Inflammatory macrophage (primary cell): Measurements from ENCODE around the gene TBXAS1.
A peak's percentile ranks its signal among the peaks of the same experiment; 100 is the strongest.

Experiments
- DNase-seq, 2 donors: peaks; one replicate each; pipeline ENCODE4 v3.0.0-alpha.2; 2020 to 2022

The TBXAS1 gene

DNA sequence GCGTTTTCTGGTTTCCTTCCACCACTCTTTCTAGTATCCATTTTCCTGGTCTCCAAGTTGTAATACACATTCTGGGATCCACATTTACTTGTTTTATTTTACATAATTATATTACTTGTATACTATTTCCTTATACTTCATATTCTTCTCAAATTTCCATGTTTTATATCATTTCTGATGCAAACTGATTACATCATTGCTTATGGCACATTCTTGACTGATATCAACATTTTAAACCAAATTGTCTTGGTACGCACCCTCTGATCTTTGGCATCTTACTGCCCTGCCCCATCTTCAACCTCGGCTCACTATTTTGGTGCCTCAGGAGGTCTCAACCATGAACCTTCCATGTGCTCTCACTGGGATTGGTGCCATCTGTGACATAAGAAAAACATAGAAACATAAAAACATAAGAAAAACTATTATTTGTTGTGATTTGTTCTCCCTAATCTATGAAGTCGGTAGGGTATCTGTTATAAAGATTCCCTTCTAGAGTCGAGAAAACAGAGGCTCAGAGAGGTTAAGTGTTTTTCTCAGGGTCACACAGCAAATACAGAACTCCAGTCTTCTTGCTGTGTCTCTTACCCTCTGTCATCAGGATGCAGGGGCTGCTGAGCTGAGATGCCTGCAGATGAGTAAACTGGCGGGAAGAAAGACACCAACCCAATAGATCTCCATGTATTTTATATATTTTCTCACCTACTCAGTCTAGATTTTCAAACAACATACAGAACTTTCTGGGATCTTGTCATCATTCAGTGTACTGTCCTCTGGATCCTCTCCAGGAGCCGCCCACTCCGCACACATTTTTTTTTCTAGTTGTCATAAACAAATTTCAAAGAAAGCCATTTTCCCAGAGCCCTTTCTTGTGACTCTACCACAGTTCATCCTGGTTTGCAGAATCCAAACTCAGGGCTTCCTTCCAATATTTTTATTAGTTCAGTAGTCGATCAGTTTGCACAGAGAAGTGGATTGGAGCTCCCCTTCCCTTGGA lies 154.2 kb downstream of the TBXAS1 start:
- no peak for DNase-seq

DNA sequence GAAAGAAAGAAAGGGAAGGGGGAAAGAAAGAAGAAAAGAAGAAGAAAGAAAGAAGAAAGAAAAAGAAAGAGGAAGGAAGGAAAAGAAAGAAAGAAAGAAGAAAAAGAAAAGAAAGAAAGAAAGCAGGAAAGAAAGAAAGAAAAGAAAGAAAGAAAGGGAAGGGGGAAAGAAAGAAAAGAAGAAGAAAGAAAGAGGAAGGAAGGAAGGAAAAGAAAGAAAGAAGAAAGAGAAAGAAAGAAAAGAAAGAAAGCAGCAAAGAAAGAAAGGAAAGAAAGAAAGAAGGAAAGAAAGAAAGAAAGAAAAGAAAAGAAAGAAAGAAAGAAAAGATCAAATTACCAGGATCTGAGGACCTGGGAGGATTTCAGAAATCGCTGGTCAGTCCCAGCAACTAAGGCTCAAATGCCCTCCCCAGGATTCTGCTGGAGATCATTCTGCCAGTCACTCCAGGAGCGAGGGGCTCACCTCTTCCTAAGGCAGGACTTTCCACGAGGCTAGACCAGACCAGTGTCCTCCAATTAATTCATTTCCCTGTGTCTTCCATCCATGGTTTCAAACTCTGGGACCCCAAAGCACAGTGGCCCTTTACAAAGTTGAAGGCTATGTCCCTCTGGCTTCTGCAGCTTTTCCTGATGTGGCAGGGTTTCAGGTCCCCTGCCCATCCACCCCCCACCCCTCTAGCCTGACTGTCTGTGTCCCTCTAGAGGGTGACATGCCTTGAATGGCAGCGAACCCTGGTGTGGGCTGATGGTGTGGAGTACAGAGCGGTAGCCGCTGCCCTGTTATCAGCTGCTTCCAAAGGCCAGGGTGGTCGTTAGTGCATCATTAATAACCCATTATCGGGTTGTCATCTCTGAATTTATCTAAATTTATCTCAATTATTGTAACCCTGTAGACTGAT lies 155.8 kb downstream of the TBXAS1 start:
- DNase-seq = no peak

DNA sequence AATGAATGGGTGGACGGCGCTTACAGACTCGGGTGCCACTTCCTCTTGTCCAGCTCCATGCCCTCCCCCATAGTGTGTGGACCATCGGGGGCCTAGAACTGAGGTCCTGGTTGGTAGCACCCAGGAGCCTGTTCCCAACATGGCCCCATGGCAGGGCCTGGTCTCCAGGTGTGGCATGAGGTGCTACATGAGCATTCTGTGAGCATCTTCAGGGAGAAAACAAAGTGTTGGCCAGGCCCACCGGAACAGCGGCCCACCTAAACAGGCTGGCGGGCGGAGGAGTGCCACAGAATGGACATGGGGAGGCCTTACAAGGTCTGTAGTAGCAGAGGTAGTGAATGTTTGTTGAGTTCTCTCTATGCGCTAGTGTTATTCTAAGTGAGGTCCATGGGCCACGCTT lies 156.7 kb downstream of the TBXAS1 start:
- DNase-seq = no peak

DNA sequence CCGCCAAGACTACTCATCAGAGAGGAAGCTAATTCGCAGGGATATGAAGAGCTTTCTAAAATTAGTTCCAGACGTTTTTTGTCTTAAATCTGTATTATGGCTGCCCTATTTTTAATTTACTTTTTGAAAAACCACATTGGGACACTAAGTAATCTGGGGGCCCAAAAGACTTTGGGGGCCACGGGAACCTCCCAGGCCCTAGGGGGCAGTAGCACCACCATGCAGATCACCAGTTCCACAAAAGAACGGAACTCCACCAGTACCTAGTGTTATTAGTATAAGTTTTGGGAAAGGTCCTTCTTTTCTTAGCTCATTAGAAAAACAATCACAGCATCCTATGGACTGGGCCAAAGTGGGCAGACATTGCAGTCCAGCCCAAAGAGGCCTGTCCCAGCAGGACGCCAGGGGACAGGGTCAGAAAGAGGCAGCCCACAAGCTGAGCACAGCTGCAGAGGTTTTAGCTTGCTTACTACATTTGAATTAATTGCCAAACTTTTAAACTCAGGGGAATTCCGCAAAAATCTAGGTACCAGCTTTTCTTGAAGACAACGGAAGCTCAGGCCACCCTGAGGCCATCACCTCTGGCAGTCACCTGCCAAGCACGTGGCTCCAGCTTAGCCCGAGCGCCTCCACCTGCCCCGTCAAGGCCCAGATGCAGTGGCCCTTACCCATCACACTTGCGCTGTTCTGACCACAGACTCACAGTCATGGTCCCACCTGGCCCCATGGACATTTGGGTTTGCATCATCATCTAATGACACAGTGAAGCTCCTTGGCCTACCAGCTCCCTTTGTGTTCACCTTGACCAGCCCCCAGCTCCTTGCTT lies 158.8 kb downstream of the TBXAS1 start:
- DNase-seq = no peak

- DNase-seq = no peak
These were observed 160.5 kb downstream of the TBXAS1 start for GRCh38 chr7:139989366-139990141.

- no peak for DNase-seq
These were observed 161.1 kb downstream of the TBXAS1 start for GRCh38 chr7:139990142-139990535.

DNA sequence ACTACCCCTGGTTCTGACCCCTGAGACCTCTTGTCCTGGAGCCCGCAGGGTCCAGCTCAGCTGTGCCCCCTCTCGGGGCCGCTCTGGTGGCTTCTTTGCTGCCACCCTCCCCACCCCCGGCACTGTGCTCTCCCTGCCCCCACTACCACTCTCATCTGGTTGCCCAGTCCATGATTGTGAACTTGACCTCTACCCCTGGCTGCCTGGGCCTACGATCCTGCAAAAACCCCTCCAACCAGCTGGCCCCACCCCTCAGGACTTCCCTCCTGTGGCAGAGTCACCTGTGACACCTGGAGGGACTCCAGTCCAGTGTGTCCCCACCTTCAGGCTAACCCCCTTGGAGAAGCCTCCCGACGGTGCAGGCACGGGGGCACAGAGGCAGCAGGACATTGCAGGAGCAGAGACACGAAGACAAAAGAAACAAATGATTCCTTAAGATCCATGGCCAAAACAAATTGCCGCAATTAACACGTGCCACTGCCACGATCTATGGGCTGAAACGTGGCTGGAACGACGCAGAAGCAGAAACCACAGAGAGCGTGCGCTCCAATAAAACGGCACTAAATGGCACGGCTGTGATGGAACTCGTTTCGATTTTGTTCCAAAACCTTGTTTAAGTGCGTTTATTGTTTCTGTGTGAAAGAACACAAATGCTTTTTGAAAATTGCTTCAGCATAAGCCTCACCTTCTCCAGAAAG lies 161.7 kb downstream of the TBXAS1 start:
- DNase-seq = no peak

DNA sequence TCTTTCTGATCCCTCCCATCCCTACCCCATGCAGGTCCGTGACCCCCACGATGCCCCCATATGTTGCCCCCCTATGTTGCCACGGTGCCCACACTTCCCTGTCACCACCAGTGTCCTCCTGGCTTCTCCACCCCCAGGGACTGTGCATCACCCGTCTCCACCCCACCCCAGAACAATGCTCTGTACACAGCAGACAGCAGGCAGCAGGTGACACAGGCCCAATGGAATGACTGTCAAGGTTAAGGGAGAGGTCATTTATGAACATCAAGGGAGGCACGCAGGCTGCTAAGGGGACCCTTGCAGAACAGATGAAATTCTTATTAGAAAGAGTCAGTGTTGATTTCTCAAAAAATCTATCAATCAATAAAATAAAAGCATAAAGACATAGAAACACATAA lies 162.2 kb downstream of the TBXAS1 start:
- no peak for DNase-seq

DNA sequence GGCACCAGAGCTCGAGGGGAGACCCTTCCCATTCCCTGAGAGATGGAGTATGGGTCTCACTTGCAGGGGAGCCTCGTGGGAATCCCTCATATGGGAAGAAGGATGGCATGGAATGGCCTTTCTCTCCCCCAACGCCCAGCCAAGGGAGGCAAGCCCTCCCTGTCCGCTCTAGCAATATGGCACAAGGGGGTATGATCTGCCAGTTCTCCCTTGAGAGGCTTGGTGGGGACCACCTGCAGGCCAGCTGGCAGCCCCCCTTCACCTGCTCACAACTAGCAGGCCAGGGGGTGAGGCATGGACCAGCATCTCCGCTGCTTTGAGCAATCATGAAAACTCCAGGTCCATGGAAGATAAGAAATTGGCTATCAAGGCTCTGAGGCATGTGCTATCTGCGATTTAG lies 162.8 kb downstream of the TBXAS1 start:
- no peak for DNase-seq

- DNase-seq = peak; percentile 10 to 25
These were observed 163.4 kb downstream of the TBXAS1 start for GRCh38 chr7:139992353-139993044.

GRCh38 chr7:139993169-139993568 lies 164.1 kb downstream of the TBXAS1 start:
- DNase-seq = peak; percentile 29 to 33

DNA sequence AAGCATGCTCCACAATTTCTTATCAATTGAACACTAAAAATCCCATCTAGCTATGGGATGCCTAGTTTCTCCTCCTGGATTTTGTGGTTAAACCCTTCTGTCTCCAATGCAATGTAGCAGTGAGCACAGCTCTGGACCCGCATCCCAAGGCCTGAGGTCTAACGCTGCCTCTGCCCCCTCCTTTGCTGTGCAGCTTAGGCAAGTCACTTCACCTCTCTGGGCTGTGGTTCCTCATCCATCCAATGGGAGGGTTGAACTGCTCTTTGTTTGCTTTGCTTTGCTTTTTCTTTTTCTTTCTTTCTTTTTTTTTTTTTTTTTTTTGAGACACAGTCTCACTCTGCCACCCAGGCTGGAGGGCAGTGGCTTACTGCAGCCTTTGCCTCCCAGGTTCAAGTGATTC lies 164.5 kb downstream of the TBXAS1 start:
- no peak for DNase-seq

GRCh38 chr7:139994356-139994755 lies 165.3 kb downstream of the TBXAS1 start:
- no peak for DNase-seq

GRCh38 chr7:139995017-139995915 lies 166.2 kb downstream of the TBXAS1 start:
- no peak for DNase-seq

DNA sequence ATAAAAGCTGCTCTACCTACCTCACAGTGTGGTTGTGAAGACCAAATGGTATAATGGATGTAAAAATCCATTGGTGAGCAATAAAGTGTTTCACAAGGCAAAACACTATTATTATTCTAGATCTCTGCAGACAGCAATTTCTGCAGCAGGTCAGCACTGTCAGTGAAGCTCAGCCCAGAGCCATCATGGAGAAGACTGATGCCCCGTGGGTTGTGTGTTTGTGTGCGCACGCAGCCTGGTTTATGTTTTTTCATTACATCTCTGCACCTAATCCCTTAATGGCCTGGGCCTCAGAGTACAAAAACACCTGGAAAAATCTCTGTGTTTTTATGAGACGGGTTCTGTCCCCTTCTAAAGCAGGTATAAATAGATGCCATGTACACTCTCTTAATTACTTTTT lies 169.5 kb downstream of the TBXAS1 start:
- DNase-seq = no peak

GRCh38 chr7:139999516-139999915 lies 170.5 kb downstream of the TBXAS1 start:
- DNase-seq = no peak

DNA sequence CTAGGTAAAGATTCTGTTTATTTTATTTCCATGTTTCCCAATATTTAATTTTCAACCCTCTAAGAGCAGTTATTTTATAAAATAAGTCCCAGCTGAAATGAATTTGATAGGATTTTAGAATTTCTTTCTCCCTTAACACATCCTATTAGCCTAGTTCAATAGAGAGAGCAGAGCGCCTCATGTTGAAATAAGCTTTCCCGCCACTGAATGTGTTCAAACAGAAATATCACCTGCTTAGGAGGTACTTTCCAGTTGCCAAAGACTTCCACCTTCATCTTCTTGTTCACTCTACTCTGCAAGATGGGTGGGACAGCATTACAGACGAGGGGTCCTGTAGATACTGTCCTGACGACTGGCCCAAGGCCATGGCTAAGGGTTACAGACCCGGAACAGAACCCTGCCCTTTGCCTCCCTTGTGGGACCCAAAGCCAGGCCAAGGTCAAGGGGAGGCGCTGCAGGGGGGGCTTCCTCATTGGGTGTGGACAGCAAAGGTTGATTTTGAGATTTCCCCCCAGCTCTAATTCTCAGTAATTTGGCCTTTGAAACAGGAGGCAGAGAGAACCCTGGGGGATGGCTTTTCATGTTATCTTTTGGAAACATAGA lies 171.7 kb downstream of the TBXAS1 start:
- no peak for DNase-seq

DNA sequence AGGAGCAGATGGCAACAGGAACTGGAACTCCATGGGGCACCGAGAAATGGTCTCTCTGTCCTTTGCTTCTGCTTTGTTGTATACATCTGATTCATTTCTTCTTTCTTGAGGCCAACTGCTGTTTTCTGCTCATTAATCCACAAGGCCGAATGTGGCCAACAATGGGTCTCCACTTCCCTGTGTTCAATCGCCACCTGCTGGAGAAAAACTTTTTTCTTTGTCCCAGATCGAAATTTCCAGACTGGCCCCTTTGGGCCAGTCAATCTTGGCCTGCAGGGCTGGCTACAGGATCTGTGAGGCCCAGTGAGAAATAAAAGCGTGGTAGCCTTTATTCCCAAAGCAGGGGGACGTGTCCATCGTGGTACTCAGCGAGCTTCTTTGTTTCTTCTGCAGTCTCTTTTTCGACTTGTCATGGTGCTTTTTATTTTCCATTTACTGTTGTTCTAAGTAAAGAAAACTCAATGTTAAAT lies 174.9 kb downstream of the TBXAS1 start:
- peak; percentile 49 to 60 for DNase-seq

DNA sequence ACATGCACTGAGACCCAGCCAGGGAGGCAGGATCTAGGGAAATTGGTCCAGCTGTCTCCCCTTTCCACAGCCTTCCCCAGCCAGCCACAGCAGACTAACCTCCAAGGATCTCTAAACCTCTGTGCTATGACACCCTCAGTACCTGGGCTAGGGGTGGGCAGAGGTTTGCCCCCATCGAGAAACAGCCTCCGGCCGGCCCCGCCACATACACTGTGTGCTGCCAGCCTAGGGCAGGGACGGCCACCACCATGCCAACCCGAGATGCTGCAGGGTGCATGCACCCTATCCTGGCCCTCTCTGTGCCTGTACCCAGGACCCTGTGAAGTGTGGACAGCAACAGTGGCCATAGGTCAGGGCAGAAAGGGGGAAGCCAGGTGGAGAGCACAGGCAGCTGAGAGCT lies 175.6 kb downstream of the TBXAS1 start:
- no peak for DNase-seq
